Measurements from ENCODE around the gene CSF3R.

DNA sequence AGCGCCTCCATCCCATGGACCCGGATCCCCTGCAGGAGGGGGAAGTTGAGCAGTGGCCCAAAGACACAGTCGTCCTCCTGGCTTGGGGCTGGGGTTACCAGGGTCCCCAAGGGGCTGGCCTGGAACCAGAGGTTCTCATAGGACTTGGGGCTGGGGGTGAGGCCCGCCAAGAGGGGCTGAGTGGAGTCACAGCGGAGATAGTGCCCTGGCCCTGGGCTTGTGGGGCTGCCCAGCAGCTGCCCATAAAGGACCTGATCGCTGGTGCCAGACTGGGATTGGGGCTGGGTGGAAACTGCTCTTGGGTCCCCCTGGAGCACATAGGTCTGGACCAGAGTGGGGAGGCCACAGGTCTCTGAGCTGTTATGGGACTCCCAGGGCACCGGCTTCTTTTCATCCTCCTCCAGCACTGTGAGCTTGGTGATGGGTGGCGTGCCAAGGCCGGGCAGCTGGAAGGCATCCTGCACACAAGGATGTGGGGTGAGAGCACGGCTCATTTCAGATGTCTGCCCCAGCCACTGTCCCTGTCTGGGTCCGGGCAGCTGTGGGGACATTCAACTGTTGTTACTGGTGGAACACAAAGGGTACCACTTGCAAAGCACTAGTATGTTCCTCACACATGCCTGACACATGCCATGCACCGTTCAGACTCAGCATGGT lies 16.2 kb downstream of the CSF3R start:
- TF ChIP-seq, protein P1, sequence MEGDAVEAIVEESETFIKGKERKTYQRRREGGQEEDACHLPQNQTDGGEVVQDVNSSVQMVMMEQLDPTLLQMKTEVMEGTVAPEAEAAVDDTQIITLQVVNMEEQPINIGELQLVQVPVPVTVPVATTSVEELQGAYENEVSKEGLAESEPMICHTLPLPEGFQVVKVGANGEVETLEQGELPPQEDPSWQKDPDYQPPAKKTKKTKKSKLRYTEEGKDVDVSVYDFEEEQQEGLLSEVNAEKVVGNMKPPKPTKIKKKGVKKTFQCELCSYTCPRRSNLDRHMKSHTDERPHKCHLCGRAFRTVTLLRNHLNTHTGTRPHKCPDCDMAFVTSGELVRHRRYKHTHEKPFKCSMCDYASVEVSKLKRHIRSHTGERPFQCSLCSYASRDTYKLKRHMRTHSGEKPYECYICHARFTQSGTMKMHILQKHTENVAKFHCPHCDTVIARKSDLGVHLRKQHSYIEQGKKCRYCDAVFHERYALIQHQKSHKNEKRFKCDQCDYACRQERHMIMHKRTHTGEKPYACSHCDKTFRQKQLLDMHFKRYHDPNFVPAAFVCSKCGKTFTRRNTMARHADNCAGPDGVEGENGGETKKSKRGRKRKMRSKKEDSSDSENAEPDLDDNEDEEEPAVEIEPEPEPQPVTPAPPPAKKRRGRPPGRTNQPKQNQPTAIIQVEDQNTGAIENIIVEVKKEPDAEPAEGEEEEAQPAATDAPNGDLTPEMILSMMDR (IDR thresholded peaks at IDR 0.05 in 2 of 3, conservative IDR thresholded peaks at IDR 0.05 in 1 of 3; ENCODE audit: insufficient read depth in 2 of 3, low read depth in 1 of 3, low read length in 3 of 3): no peak
- TF ChIP-seq, protein P2, sequence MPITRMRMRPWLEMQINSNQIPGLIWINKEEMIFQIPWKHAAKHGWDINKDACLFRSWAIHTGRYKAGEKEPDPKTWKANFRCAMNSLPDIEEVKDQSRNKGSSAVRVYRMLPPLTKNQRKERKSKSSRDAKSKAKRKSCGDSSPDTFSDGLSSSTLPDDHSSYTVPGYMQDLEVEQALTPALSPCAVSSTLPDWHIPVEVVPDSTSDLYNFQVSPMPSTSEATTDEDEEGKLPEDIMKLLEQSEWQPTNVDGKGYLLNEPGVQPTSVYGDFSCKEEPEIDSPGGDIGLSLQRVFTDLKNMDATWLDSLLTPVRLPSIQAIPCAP (CRISPR knock-in tag; IDR thresholded peaks at IDR 0.05; ENCODE audit: borderline replicate concordance): no peak
- no peak for TF ChIP-seq MYC (IDR thresholded peaks at IDR 0.05; ENCODE audit: low read depth, low read length)
- no peak for TF ChIP-seq MYC (CRISPR knock-in tag; IDR thresholded peaks at IDR 0.05; ENCODE audit: borderline replicate concordance, low read depth)
- no peak for TF ChIP-seq NR2C2 (CRISPR knock-in tag; IDR thresholded peaks at IDR 0.05)
- TF ChIP-seq NR2C2 (tag; IDR thresholded peaks at IDR 0.05): no peak

Data from K562 (cell line).